ENCODE measurements around the gene KCP.

Gene KCP

DNA sequence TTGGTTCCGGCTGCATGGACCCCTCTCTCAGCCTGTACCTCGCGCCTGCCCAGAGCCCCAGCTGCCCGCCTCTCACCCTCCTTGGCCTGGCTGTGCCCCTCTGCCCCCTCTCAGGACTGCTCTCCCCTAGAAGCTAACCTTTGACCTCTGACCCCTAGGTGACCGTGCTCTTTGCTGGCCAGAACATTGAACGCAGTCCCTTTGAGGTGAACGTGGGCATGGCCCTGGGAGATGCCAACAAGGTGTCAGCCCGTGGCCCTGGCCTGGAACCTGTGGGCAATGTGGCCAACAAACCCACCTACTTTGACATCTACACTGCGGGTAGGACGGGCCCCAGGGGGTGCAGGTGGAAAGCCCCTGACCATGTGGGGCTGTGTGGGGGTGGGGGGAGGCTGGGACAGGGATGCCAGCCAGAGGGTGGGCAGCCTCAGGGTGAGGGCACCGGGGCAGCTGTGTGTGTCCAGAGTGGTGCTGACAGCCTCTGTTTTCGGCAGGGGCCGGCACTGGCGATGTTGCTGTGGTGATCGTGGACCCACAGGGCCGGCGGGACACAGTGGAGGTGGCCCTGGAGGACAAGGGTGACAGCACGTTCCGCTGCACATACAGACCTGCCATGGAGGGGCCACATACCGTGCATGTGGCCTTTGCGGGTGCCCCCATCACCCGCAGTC, 72.3 kb downstream of the KCP start:
- no peaks in the 10 kb centered on the region for H3K4me1 ChIP-seq (ENCODE audit: control insufficient read depth, insufficient read depth, low read length, poor library complexity, severe bottlenecking)
- H3K9me3 ChIP-seq (ENCODE audit: control insufficient read depth, low read length), result no peaks in the 10 kb centered on the region
- H3K27me3 ChIP-seq (replicated peaks; ENCODE audit: control insufficient read depth, insufficient read depth, low read length, poor library complexity, severe bottlenecking), result no peaks in the 10 kb centered on the region
- no peak overlapping the region for H3K27ac ChIP-seq (ENCODE audit: insufficient read depth, low read length, poor library complexity, severe bottlenecking)
- no peak for DNase-seq
- no peak overlapping the region for H3K4me3 ChIP-seq (ENCODE audit: insufficient read depth, low read depth, low read length, poor library complexity, severe bottlenecking)
- no peaks in the 10 kb centered on the region for H3K36me3 ChIP-seq (ENCODE audit: control insufficient read depth, insufficient read depth, low read length)

DNA sequence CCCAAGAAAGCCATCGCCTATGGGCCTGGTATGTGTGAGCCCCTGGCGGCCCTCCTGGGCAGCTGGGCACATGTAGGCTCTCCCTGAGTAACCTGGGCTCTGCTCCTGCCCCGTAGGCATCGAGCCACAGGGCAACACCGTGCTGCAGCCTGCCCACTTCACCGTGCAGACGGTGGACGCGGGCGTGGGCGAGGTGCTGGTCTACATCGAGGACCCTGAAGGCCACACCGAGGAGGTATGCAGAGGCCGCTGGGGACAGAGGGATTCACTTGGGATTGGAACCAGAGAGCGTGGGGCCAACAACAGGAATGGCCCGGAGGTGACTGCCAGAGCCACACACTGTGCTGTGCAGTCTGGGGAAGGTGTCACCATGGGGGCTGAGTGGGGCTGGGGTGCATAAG, 73.0 kb downstream of the KCP start:
- DNase-seq, result no peak
- Histone ChIP-seq H3K36me3 (ENCODE audit: control insufficient read depth, insufficient read depth, low read length) (no peaks in the 10 kb centered on the region), H3K4me3 (ENCODE audit: insufficient read depth, low read depth, low read length, poor library complexity, severe bottlenecking) (no peak overlapping the region), H3K27ac (ENCODE audit: insufficient read depth, low read length, poor library complexity, severe bottlenecking) (no peak overlapping the region), H3K27me3 (replicated peaks; ENCODE audit: control insufficient read depth, insufficient read depth, low read length, poor library complexity, severe bottlenecking) (no peaks in the 10 kb centered on the region), H3K9me3 (ENCODE audit: control insufficient read depth, low read length) (no peaks in the 10 kb centered on the region), H3K4me1 (ENCODE audit: control insufficient read depth, insufficient read depth, low read length, poor library complexity, severe bottlenecking) (no peaks in the 10 kb centered on the region)

- no peak for DNase-seq
- no peaks in the 10 kb centered on the region for H3K4me1 ChIP-seq (ENCODE audit: control insufficient read depth, insufficient read depth, low read length, poor library complexity, severe bottlenecking)
- H3K27ac ChIP-seq (ENCODE audit: insufficient read depth, low read length, poor library complexity, severe bottlenecking), result no peak overlapping the region
- peaks cover under 1% of the 10 kb centered on the region for H3K27me3 ChIP-seq (replicated peaks; ENCODE audit: control insufficient read depth, insufficient read depth, low read length, poor library complexity, severe bottlenecking)
- no peaks in the 10 kb centered on the region for H3K9me3 ChIP-seq (ENCODE audit: control insufficient read depth, low read length)
- H3K4me3 ChIP-seq (ENCODE audit: insufficient read depth, low read depth, low read length, poor library complexity, severe bottlenecking), result no peak overlapping the region
- H3K36me3 ChIP-seq (ENCODE audit: control insufficient read depth, insufficient read depth, low read length), result no peaks in the 10 kb centered on the region
Measured at GRCh38 chr7:128836729-128837348, 73.7 kb downstream of the KCP start.

DNA sequence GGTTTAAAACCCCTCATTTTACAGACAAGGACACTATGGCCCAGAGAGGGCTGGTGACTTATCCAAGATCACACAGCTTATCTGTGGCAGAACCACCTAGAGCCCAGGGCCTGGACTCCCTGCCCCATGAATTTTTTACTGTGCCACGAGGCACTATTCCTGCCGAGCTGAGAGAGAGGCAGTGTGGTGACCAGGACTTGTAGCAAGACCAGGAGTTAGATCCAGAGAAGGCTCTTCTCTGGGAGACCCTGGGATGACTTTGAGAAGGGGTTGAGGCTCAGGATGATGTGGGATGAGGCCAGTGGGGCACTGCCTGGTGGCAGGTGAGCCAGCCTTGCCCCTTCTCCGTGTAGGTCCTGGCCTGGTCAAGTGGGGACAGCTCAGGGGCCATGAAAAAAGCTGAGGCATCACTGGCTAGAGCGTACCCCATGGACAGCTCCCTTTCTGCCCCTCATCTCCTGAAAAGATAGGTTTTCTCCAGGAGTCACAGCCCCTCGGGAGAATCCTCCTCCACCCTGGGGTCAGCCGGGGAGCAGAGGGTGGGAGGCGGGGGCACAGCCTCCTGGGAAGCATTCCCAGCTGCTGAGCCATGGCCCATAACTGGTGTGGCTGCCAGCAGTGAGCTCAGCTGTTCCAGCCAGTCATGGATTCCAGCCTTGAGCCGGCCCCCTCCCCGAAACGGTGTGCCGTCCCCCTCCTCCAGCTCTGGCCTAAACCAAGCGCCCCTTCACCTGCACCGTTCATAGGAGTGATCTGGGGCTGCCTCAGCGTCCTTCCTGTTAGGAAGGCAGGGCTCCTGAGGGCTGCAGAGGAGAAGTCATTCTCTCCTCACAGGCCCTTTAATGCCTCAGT, 74.5 kb downstream of the KCP start:
- Histone ChIP-seq H3K4me1 (ENCODE audit: control insufficient read depth, insufficient read depth, low read length, poor library complexity, severe bottlenecking) (peaks cover 4% of the 10 kb centered on the region), H3K4me3 (ENCODE audit: insufficient read depth, low read depth, low read length, poor library complexity, severe bottlenecking) (no peak overlapping the region), H3K36me3 (ENCODE audit: control insufficient read depth, insufficient read depth, low read length) (no peaks in the 10 kb centered on the region), H3K27me3 (replicated peaks; ENCODE audit: control insufficient read depth, insufficient read depth, low read length, poor library complexity, severe bottlenecking) (peaks cover 9% of the 10 kb centered on the region), H3K27ac (ENCODE audit: insufficient read depth, low read length, poor library complexity, severe bottlenecking) (no peak overlapping the region), H3K9me3 (ENCODE audit: control insufficient read depth, low read length) (no peaks in the 10 kb centered on the region)
- no peak for DNase-seq

- DNase-seq, result no peak
- H3K27me3 ChIP-seq (replicated peaks; ENCODE audit: control insufficient read depth, insufficient read depth, low read length, poor library complexity, severe bottlenecking), result peaks cover 15% of the 10 kb centered on the region
Measured at GRCh38 chr7:128835231-128835751, 75.2 kb downstream of the KCP start.

DNA sequence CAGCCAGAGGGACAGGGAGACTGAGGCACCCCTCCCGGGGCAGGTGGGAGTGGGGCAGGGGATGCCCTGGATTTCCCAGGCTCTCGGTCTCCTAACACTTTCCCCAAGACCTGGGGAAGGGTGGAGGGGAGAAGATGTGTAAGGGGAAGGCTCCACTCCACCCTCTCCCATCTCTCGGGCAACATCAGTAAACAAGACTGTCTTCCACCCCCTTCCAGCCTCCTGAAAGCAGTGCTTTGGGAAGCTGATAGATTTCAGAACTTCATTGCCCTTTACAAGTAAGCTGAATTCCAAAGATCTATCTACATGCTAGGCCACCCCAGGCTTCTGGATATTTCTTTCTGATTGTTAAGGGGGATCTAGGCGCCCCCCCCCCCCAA, 76.6 kb downstream of the KCP start:
- no peak for DNase-seq
- Histone ChIP-seq H3K36me3 (ENCODE audit: control insufficient read depth, insufficient read depth, low read length) (no peaks in the 10 kb centered on the region), H3K4me3 (ENCODE audit: insufficient read depth, low read depth, low read length, poor library complexity, severe bottlenecking) (no peak overlapping the region), H3K4me1 (ENCODE audit: control insufficient read depth, insufficient read depth, low read length, poor library complexity, severe bottlenecking) (peaks cover 19% of the 10 kb centered on the region), H3K27me3 (replicated peaks; ENCODE audit: control insufficient read depth, insufficient read depth, low read length, poor library complexity, severe bottlenecking) (peaks cover 26% of the 10 kb centered on the region), H3K27ac (ENCODE audit: insufficient read depth, low read length, poor library complexity, severe bottlenecking) (no peak overlapping the region), H3K9me3 (ENCODE audit: control insufficient read depth, low read length) (no peaks in the 10 kb centered on the region)

More at GRCh38 chr7:128835231-128835751, 75.2 kb downstream of the KCP start:
- no peak overlapping the region for H3K27ac ChIP-seq (ENCODE audit: insufficient read depth, low read length, poor library complexity, severe bottlenecking)
- peaks cover 12% of the 10 kb centered on the region for H3K4me1 ChIP-seq (ENCODE audit: control insufficient read depth, insufficient read depth, low read length, poor library complexity, severe bottlenecking)
- no peaks in the 10 kb centered on the region for H3K9me3 ChIP-seq (ENCODE audit: control insufficient read depth, low read length)
- no peaks in the 10 kb centered on the region for H3K36me3 ChIP-seq (ENCODE audit: control insufficient read depth, insufficient read depth, low read length)
- no peak overlapping the region for H3K4me3 ChIP-seq (ENCODE audit: insufficient read depth, low read depth, low read length, poor library complexity, severe bottlenecking)

GRCh38 chr7:128833148-128833945, 77.2 kb downstream of the KCP start:
- Histone ChIP-seq H3K36me3 (ENCODE audit: control insufficient read depth, insufficient read depth, low read length) (no peaks in the 10 kb centered on the region), H3K9me3 (ENCODE audit: control insufficient read depth, low read length) (no peaks in the 10 kb centered on the region), H3K4me3 (ENCODE audit: insufficient read depth, low read depth, low read length, poor library complexity, severe bottlenecking) (no peak overlapping the region), H3K27ac (ENCODE audit: insufficient read depth, low read length, poor library complexity, severe bottlenecking) (no peak overlapping the region), H3K27me3 (replicated peaks; ENCODE audit: control insufficient read depth, insufficient read depth, low read length, poor library complexity, severe bottlenecking) (peaks cover 29% of the 10 kb centered on the region), H3K4me1 (ENCODE audit: control insufficient read depth, insufficient read depth, low read length, poor library complexity, severe bottlenecking) (peaks cover 19% of the 10 kb centered on the region)
- no peak for DNase-seq

DNA sequence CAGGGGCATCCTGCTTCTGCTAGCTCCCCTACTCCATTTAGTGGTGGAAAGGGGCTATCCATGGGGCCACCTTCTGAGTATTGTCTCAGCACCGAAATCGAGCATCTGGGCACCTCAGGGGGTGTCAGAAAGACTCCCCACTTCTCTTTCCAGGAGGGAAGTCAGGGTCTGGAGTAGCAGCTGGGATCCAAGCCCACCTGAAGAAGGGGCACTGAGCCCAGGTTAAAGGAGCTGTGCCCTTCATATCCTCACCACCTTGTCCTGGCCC, 77.7 kb downstream of the KCP start:
- peaks cover 30% of the 10 kb centered on the region for H3K27me3 ChIP-seq (replicated peaks; ENCODE audit: control insufficient read depth, insufficient read depth, low read length, poor library complexity, severe bottlenecking)
- H3K4me1 ChIP-seq (ENCODE audit: control insufficient read depth, insufficient read depth, low read length, poor library complexity, severe bottlenecking), result peaks cover 19% of the 10 kb centered on the region
- H3K9me3 ChIP-seq (ENCODE audit: control insufficient read depth, low read length), result no peaks in the 10 kb centered on the region
- DNase-seq, result no peak
- H3K27ac ChIP-seq (ENCODE audit: insufficient read depth, low read length, poor library complexity, severe bottlenecking), result no peak overlapping the region
- H3K4me3 ChIP-seq (ENCODE audit: insufficient read depth, low read depth, low read length, poor library complexity, severe bottlenecking), result no peak overlapping the region
- no peaks in the 10 kb centered on the region for H3K36me3 ChIP-seq (ENCODE audit: control insufficient read depth, insufficient read depth, low read length)

- Histone ChIP-seq H3K27ac (ENCODE audit: insufficient read depth, low read length, poor library complexity, severe bottlenecking) (no peak overlapping the region), H3K36me3 (ENCODE audit: control insufficient read depth, insufficient read depth, low read length) (no peaks in the 10 kb centered on the region), H3K9me3 (ENCODE audit: control insufficient read depth, low read length) (no peaks in the 10 kb centered on the region), H3K4me3 (ENCODE audit: insufficient read depth, low read depth, low read length, poor library complexity, severe bottlenecking) (no peak overlapping the region), H3K4me1 (ENCODE audit: control insufficient read depth, insufficient read depth, low read length, poor library complexity, severe bottlenecking) (peaks cover 19% of the 10 kb centered on the region), H3K27me3 (replicated peaks; ENCODE audit: control insufficient read depth, insufficient read depth, low read length, poor library complexity, severe bottlenecking) (peaks cover 30% of the 10 kb centered on the region)
- no peak for DNase-seq
Measured at GRCh38 chr7:128831994-128832879, 78.3 kb downstream of the KCP start.
